K562 (cell line): ENCODE results near the gene DENND1A. TPM values are rescaled to one million over a fixed set of nuclear protein-coding genes. Genes with fewer than 3 reads are reported as not detected.

Source experiments
- GTF3C2 ChIP-seq: IDR thresholded peaks from 3 replicates; pipeline ENCODE4 v1.6.1; 2011; ENCODE audit warnings: borderline replicate concordance, mild to moderate bottlenecking, moderate library complexity; ENCODE audit not compliant: insufficient read length; ENCODE audit errors: extremely low read depth
- PHB ChIP-seq: fragments of 250-450 bp; sonication (Bioruptor Pico); IDR thresholded peaks from 2 replicates; pipeline ENCODE4 v1.5.0; 2021
- POLR3A ChIP-seq: IDR thresholded peaks from 2 replicates; pipeline ENCODE4 v1.6.1; 2011; ENCODE audit warnings: borderline replicate concordance, mild to moderate bottlenecking, moderate library complexity; ENCODE audit not compliant: insufficient read length, insufficient read depth; ENCODE audit errors: extremely low read depth
- RCOR1 ChIP-seq, 2 experiments: IDR thresholded peaks; 2 replicates each; pipeline ENCODE4 v1.6.1; 2012; ENCODE audit warnings: low read depth in 2 of 2, low read length in 2 of 2, borderline replicate concordance in 1 of 2, improper control_type of control experiment in 1 of 2
- RREB1 ChIP-seq: fragments of 250-450 bp; sonication (Bioruptor Pico); IDR thresholded peaks from 2 replicates; pipeline ENCODE4 v1.4.0; 2020
- ZBTB9 ChIP-seq: fragments of 450-650 bp; formaldehyde crosslinking; IDR thresholded peaks from 2 replicates; pipeline ENCODE4 v1.4.0; 2020; ENCODE audit warnings: mild to moderate bottlenecking, moderate library complexity
- ZNF232 ChIP-seq: sonication (generic); formaldehyde crosslinking; IDR thresholded peaks from 2 replicates; pipeline ENCODE4 v1.8.0; 2022; ENCODE audit warnings: mild to moderate bottlenecking, missing genetic modification reagents
- polyA plus RNA-seq, 8 experiments: library from polyadenylated mRNA; depleted of rRNA in 4 of 8; stranded (reverse) in 5 of 8; unstranded in 3 of 8; fragments of >200 nt; fragmentation: Nextera tagmentation in 2 of 8; fragmentation: Illumina TruSeq in 1 of 8; extraction: Ambion mirVana in 2 of 8; extraction: Trizol in 1 of 8; gene quantifications; 2 replicates each; pipeline versions ENCODE4 v1.2.1 to v1.2.3, GENCODE V29; 2011 to 2014; ENCODE audit warnings: inconsistent platforms in 1 of 8, missing spikeins in 1 of 8
- total RNA-seq, 7 experiments: library from RNA; depleted of rRNA in 6 of 7; stranded (reverse); fragments of >200 nt in 6 of 7; fragmentation: Illumina TruSeq in 2 of 7; extraction: Trizol in 2 of 7; gene quantifications; 2 replicates each; pipeline versions ENCODE4 v1.2.1 to v1.2.3, GENCODE V29; 2011 to 2021; ENCODE audit warnings: low replicate concordance in 1 of 7
- TF ChIP-seq, protein P1 (sequence below): sonication (generic); formaldehyde crosslinking; IDR thresholded peaks from 2 replicates; pipeline ENCODE4 v1.8.0; 2022; ENCODE audit warnings: mild to moderate bottlenecking, missing genetic modification reagents

Gene DENND1A
- total and polyA plus RNA-seq, 9 of the 15 experiments (the other 6 are each of a cell fraction or from before 2014, with no cell fraction given) = 7.6 to 29.5 (median 15.7) TPM

- TF ChIP-seq GTF3C2 (no peak), ZBTB9 (CRISPR knock-in tag) (no peak), ZNF232 (CRISPR knock-in tag) (no peak), RCOR1 (IDR thresholded peaks at IDR 0.05; ENCODE audit: borderline replicate concordance in 1 of 2, low read depth in 2 of 2, low read length in 2 of 2) (no peak), RREB1 (CRISPR knock-in tag) (no peak), POLR3A (no peak), PHB (CRISPR knock-in tag) (no peak)
- TF ChIP-seq, protein P1, sequence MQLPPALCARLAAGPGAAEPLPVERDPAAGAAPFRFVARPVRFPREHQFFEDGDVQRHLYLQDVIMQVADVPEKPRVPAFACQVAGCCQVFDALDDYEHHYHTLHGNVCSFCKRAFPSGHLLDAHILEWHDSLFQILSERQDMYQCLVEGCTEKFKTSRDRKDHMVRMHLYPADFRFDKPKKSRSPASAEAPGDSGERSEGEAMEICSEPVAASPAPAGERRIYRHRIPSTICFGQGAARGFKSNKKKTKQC (CRISPR knock-in tag) = no peak
Measured at GRCh38 chr9:123424131-123424530, 505.8 kb downstream of the DENND1A start (continued).
